K562 (cell line): ENCODE results near the gene CBLL2. TPM values are rescaled to one million over a fixed set of nuclear protein-coding genes. Genes with fewer than 3 reads are reported as not detected.

Experiments
- ATAC-seq: fragments of 200-7000 bp; cut with Tn5 transposase; 3 replicates; pipeline ENCODE4 v1.9.1; 2020; ENCODE audit warnings: moderate library complexity
- BruUV-seq: library from RNA; stranded (reverse); fragments of 400-500 nt; replicated peaks from 2 replicates; lab custom pipeline; 2021; lab: Mats Ljungman, UMichigan
- CTCF ChIA-PET: fragments of 300-600 bp; formaldehyde crosslinking; extraction: SDS; loops from one replicate; lab custom pipeline; 2021; ENCODE audit warnings: low intra/inter-chr PET ratio; lab: Yijun Ruan, JAX
- POLR2A ChIA-PET: fragments of 300-600, 350-650 bp; sonication (Branson Sonifier 250); formaldehyde crosslinking; extraction: SDS; loops from one replicate; lab custom pipeline; 2021; ENCODE audit warnings: antibody characterized with exemption, inconsistent platforms; lab: Yijun Ruan, JAX
- DNase-seq, 4 experiments: peaks; one replicate each; pipeline versions ENCODE4 v3.0.0 to v3.0.0-alpha.2; 2011 to 2018; ENCODE audit warnings: low spot score in 3 of 4, mixed read lengths in 3 of 4; ENCODE audit errors: extremely low read depth in 1 of 4
- FAIRE-seq: peaks from 2 replicates; lab custom pipeline; 2011; peaks lifted over from hg19 to GRCh38; lab: Jason Lieb, UNC
- H2AFZ ChIP-seq: 2 replicates; pipeline ENCODE4 v1.6.0; 2011; ENCODE audit warnings: low read depth, low read length, control low read depth, inconsistent platforms
- H3K27ac ChIP-seq: fragments of 200-600 bp; 3 replicates; pipeline ENCODE4 v1.8.0; 2011; ENCODE audit warnings: low read depth, mild to moderate bottlenecking, control low read depth, inconsistent platforms, low read length, moderate library complexity, mixed read lengths; ENCODE audit errors: extremely low read depth
- H3K27me3 ChIP-seq, 2 experiments: fragments of 300-600 bp in 1 of 2; 2 replicates in 1 of 2; 3 replicates in 1 of 2; pipeline versions ENCODE4 v1.6.0 to v1.8.0; 2011; ENCODE audit warnings: inconsistent platforms in 2 of 2, low read length in 2 of 2, mild to moderate bottlenecking in 1 of 2, mixed read lengths in 1 of 2, moderate library complexity in 1 of 2; ENCODE audit not compliant: control insufficient read depth in 2 of 2, insufficient read depth in 2 of 2
- H3K36me3 ChIP-seq: fragments of 300-600 bp; 3 replicates; pipeline ENCODE4 v1.8.0; 2011; ENCODE audit warnings: mild to moderate bottlenecking, low read length, inconsistent platforms; ENCODE audit not compliant: control insufficient read depth, insufficient read depth
- H3K4me1 ChIP-seq, 2 experiments: fragments of 200-600 bp in 1 of 2; replicated peaks in 1 of 2; 2 replicates in 1 of 2; 3 replicates in 1 of 2; pipeline versions ENCODE4 v1.5.1 to v1.8.0; 2011; ENCODE audit warnings: inconsistent platforms in 2 of 2, low read length in 2 of 2, mild to moderate bottlenecking in 1 of 2, mixed read lengths in 1 of 2, moderate library complexity in 1 of 2; ENCODE audit not compliant: control insufficient read depth in 2 of 2, insufficient read depth in 2 of 2
- H3K4me2 ChIP-seq: 2 replicates; pipeline ENCODE4 v1.6.1; 2011; ENCODE audit warnings: low read length, control low read depth, inconsistent platforms, mixed read lengths; ENCODE audit not compliant: insufficient read depth
- H3K4me3 ChIP-seq: fragments of 200-600 bp; sonication (generic), shearing (Covaris generic); 2 replicates; pipeline ENCODE4 v1.5.1; 2016; ENCODE audit warnings: control low read depth, inconsistent platforms
- H3K79me2 ChIP-seq: fragments of 200-600 bp; 3 replicates; pipeline ENCODE4 v1.8.0; 2011; ENCODE audit warnings: low read length, inconsistent platforms; ENCODE audit not compliant: control insufficient read depth, insufficient read depth
- H3K9ac ChIP-seq, 2 experiments: 2 replicates each; pipeline versions ENCODE4 v1.6.0 to v1.6.1; 2011; ENCODE audit warnings: low read depth in 2 of 2, low read length in 2 of 2, control low read depth in 1 of 2, inconsistent platforms in 1 of 2, mild to moderate bottlenecking in 1 of 2, mixed read lengths in 1 of 2; ENCODE audit not compliant: insufficient read depth in 1 of 2
- H3K9me1 ChIP-seq: one replicate; pipeline ENCODE4 v1.6.0; 2011; ENCODE audit warnings: inconsistent platforms, mild to moderate bottlenecking, low read length, moderate library complexity; ENCODE audit not compliant: control insufficient read depth, insufficient read depth
- H3K9me3 ChIP-seq: replicated peaks from 2 replicates; pipeline ENCODE4 v1.5.1; 2011; ENCODE audit warnings: low read depth, low read length, inconsistent platforms; ENCODE audit not compliant: control insufficient read depth, insufficient read depth
- H4K20me1 ChIP-seq: replicated peaks from 2 replicates; pipeline ENCODE4 v1.6.1; 2011; ENCODE audit warnings: low read length, inconsistent platforms, mixed read lengths; ENCODE audit not compliant: control insufficient read depth, insufficient read depth
- TRIM24 ChIP-seq, 2 experiments: fragments of 450-650 bp; IDR thresholded peaks; 2 replicates each; pipeline ENCODE4 v1.6.1; 2016
- ZNF764 ChIP-seq: fragments of 250-450 bp; sonication (Bioruptor Pico); IDR thresholded peaks from 2 replicates; pipeline ENCODE4 v1.4.0; 2020; ENCODE audit warnings: low read depth, mild to moderate bottlenecking, moderate library complexity
- WGBS: fragments of 100-300 bp; shearing (Covaris generic); methylation state at CpG from one replicate; pipeline ENCODE4 v1.1.6; 2016; ENCODE audit warnings: low coverage, mixed read lengths; ENCODE audit not compliant: insufficient coverage; ENCODE audit errors: missing lambda C conversion rate; 5-methylcytosine and 5-hydroxymethylcytosine counted together
- in situ Hi-C: fragments of 300-500 bp; cut with MboI; formaldehyde crosslinking; loops from 4 replicates; pipeline ENCODE4 v1.15.0; 2018; ENCODE audit warnings: inconsistent platforms, mixed read lengths
- intact Hi-C: fragments of 100-400 bp; cut with micrococcal nuclease; formaldehyde crosslinking; loops from 2 replicates; pipeline ENCODE4 v1.14.2; 2022
- polyA plus RNA-seq, 8 experiments: library from polyadenylated mRNA; depleted of rRNA in 4 of 8; stranded (reverse) in 5 of 8; unstranded in 3 of 8; fragments of >200 nt; fragmentation: Nextera tagmentation in 2 of 8; fragmentation: Illumina TruSeq in 1 of 8; extraction: Ambion mirVana in 2 of 8; extraction: Trizol in 1 of 8; gene quantifications; 2 replicates each; pipeline versions ENCODE4 v1.2.1 to v1.2.3, GENCODE V29; 2011 to 2014; ENCODE audit warnings: inconsistent platforms in 1 of 8, missing spikeins in 1 of 8
- total RNA-seq, 7 experiments: library from RNA; depleted of rRNA in 6 of 7; stranded (reverse); fragments of >200 nt in 6 of 7; fragmentation: Illumina TruSeq in 2 of 7; extraction: Trizol in 2 of 7; gene quantifications; 2 replicates each; pipeline versions ENCODE4 v1.2.1 to v1.2.3, GENCODE V29; 2011 to 2021; ENCODE audit warnings: low replicate concordance in 1 of 7

Gene CBLL2
- total and polyA plus RNA-seq, 9 of the 15 experiments (the other 6 are each of a cell fraction or from before 2014, with no cell fraction given): not detected

GRCh38 chrX:22273714-22274317 lies 1.1 kb downstream of the CBLL2 start:
- POLR2A ChIA-PET: no interaction called here
- FAIRE-seq: no peak
- no peaks in the 10 kb centered on the region for H3K36me3 ChIP-seq
- ATAC-seq: no peak
- in situ Hi-C loops (no loop called here), intact Hi-C loops (no loop called here)
- TF ChIP-seq TRIM24 (IDR thresholded peaks at IDR 0.05): no peak
- H4K20me1 ChIP-seq: no peaks in the 10 kb centered on the region
- DNase-seq: no peak
- CTCF ChIA-PET: no interaction called here
- H3K4me1 ChIP-seq: no peaks in the 10 kb centered on the region
- no peak overlapping the region for H3K27ac ChIP-seq
- H3K9me3 ChIP-seq: no peaks in the 10 kb centered on the region
- H3K9ac ChIP-seq: no peak overlapping the region
- no peaks in the 10 kb centered on the region for H3K79me2 ChIP-seq
- no peaks in the 10 kb centered on the region for H3K9me1 ChIP-seq
- no peak overlapping the region for H2AFZ ChIP-seq
- WGBS: 0% methylated on average over 13 of the region's 15 CpGs
- no peak overlapping the region for H3K4me2 ChIP-seq
- no TSS peak for BruUV-seq
- H3K4me3 ChIP-seq: no peak overlapping the region
- H3K27me3 ChIP-seq: peaks cover 0 to 4% of the 10 kb centered on the region in 2 experiments; a peak in 1 of 5 replicates

DNA sequence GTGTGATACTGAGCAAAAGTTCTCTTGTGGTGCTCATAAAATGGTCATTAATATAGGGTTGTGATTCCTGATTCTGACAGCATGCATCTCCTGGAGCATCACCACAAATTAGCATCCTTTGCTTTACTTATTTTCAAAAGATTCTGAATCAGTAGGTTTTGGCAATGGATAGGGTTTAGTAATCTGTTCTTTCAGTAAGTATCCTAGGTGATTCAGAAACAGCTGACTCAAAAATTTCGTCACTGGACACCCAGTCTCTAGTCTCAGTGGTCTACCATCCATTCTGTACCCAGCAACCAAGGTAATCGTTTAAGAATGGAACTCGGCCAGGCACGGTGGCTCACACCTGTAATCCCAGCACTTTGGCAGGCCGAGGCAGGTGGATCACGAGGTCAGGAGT lies 4.1 kb downstream of the CBLL2 start:
- BruUV-seq: no TSS peak
- H3K27me3 ChIP-seq: peaks cover 0 to 4% of the 10 kb centered on the region in 2 experiments; a peak in 1 of 5 replicates
- POLR2A ChIA-PET: no interaction called here
- CTCF ChIA-PET: no interaction called here
- H3K4me3 ChIP-seq: no peak overlapping the region
- no peaks in the 10 kb centered on the region for H3K9me3 ChIP-seq
- H3K79me2 ChIP-seq: no peaks in the 10 kb centered on the region
- no peak overlapping the region for H2AFZ ChIP-seq
- H4K20me1 ChIP-seq: no peaks in the 10 kb centered on the region
- no peaks in the 10 kb centered on the region for H3K36me3 ChIP-seq
- in situ Hi-C loops: no loop called here
- TF ChIP-seq ZNF764 (CRISPR knock-in tag): no peak
- TF ChIP-seq, all 486 proteins: peak for 0
- ATAC-seq (no peak), FAIRE-seq (no peak), DNase-seq (no peak)
- Histone ChIP-seq H3K9me1 (no peaks in the 10 kb centered on the region), H3K4me1 (no peaks in the 10 kb centered on the region), H3K9ac (no peak overlapping the region), H3K4me2 (no peak overlapping the region), H3K27ac (no peak overlapping the region)
- intact Hi-C loops: no loop called here
- WGBS: 0% methylated on average over 4 of the region's 6 CpGs
